Astrocyte (in vitro differentiated cells and primary cell): ENCODE results near the gene OR5M11. TPM values are rescaled to one million over a fixed set of nuclear protein-coding genes. Genes with fewer than 3 reads are reported as not detected.

Experiments
- DNase-seq: peaks from one replicate; pipeline ENCODE4 v3.0.0-alpha.2; 2010; ENCODE audit warnings: low read depth
- FAIRE-seq: peaks from 2 replicates; lab custom pipeline; 2011; peaks lifted over from hg19 to GRCh38; lab: Jason Lieb, UNC
- H2AFZ ChIP-seq: 2 replicates; pipeline ENCODE4 v1.6.0; 2012; ENCODE audit warnings: low read depth, low read length, inconsistent platforms
- H3K27ac ChIP-seq: 2 replicates; pipeline ENCODE4 v1.5.1; 2011; ENCODE audit warnings: low read depth, low read length, inconsistent platforms
- H3K27me3 ChIP-seq: 2 replicates; pipeline ENCODE4 v1.6.0; 2011; ENCODE audit warnings: low read length, inconsistent platforms; ENCODE audit not compliant: insufficient read depth
- H3K36me3 ChIP-seq: 2 replicates; pipeline ENCODE4 v1.5.1; 2011; ENCODE audit warnings: low read length, inconsistent platforms; ENCODE audit not compliant: insufficient read depth
- H3K4me1 ChIP-seq: 2 replicates; pipeline ENCODE4 v1.5.1; 2011; ENCODE audit warnings: low read length, inconsistent platforms; ENCODE audit not compliant: insufficient read depth
- H3K4me2 ChIP-seq: 2 replicates; pipeline ENCODE4 v1.6.0; 2012; ENCODE audit warnings: low read length, inconsistent platforms
- H3K4me3 ChIP-seq: 2 replicates; pipeline ENCODE4 v1.5.1; 2011; ENCODE audit warnings: low read depth, mild to moderate bottlenecking, low read length, inconsistent platforms; ENCODE audit not compliant: insufficient read depth
- H3K79me2 ChIP-seq: 2 replicates; pipeline ENCODE4 v1.6.0; 2012; ENCODE audit warnings: mild to moderate bottlenecking, low read length, inconsistent platforms; ENCODE audit not compliant: insufficient read depth
- H3K9ac ChIP-seq: 2 replicates; pipeline ENCODE4 v1.6.0; 2012; ENCODE audit warnings: mild to moderate bottlenecking, low read length, inconsistent platforms
- H3K9me3 ChIP-seq: 2 replicates; pipeline ENCODE4 v1.5.1; 2012; ENCODE audit warnings: low read depth, mild to moderate bottlenecking, low read length, inconsistent platforms; ENCODE audit not compliant: insufficient read depth
- H4K20me1 ChIP-seq: 2 replicates; pipeline ENCODE4 v1.6.0; 2012; ENCODE audit warnings: low read length, inconsistent platforms; ENCODE audit not compliant: insufficient read depth
- H3K27ac Mint-ChIP-seq: one replicate; pipeline ENCODE4 v1.8.0; 2021; ENCODE audit warnings: mild to moderate bottlenecking, mixed read lengths; ENCODE audit not compliant: unreplicated experiment
- H3K27me3 Mint-ChIP-seq: one replicate; pipeline ENCODE4 v1.8.0; 2021; ENCODE audit warnings: low read depth, mixed read lengths; ENCODE audit not compliant: unreplicated experiment
- H3K36me3 Mint-ChIP-seq: one replicate; pipeline ENCODE4 v1.8.0; 2021; ENCODE audit warnings: low read depth, mixed read lengths; ENCODE audit not compliant: unreplicated experiment
- H3K4me1 Mint-ChIP-seq: one replicate; pipeline ENCODE4 v1.8.0; 2021; ENCODE audit warnings: low read depth, mixed read lengths; ENCODE audit not compliant: unreplicated experiment
- H3K4me3 Mint-ChIP-seq: one replicate; pipeline ENCODE4 v1.8.0; 2021; ENCODE audit warnings: mild to moderate bottlenecking, moderate library complexity, mixed read lengths; ENCODE audit not compliant: unreplicated experiment
- H3K9me3 Mint-ChIP-seq: one replicate; pipeline ENCODE4 v1.8.0; 2021; ENCODE audit warnings: mild to moderate bottlenecking, mixed read lengths; ENCODE audit not compliant: unreplicated experiment
- EZH2 ChIP-seq: IDR thresholded peaks from 2 replicates; pipeline ENCODE4 v1.6.1; 2012; ENCODE audit warnings: mild to moderate bottlenecking, low read length, inconsistent platforms; ENCODE audit not compliant: insufficient read depth
- total RNA-seq: library from RNA; stranded (reverse); gene quantifications from 2 replicates; pipeline ENCODE4 v1.2.1, GENCODE V29; 2021
- TF ChIP-seq, protein P1 (sequence below): IDR thresholded peaks from 2 replicates; pipeline ENCODE4 v1.5.1; 2011; ENCODE audit warnings: low read depth, mild to moderate bottlenecking, inconsistent platforms, low read length, moderate library complexity; ENCODE audit not compliant: insufficient read depth

Gene OR5M11
- total RNA-seq, 1 donor from 2014 or later: not detected

GRCh38 chr11:56543739-56544138 lies 682 bp upstream of the OR5M11 start:
- Mint-ChIP-seq H3K4me3 (no peak overlapping the region), H3K36me3 (no peaks in the 10 kb centered on the region), H3K27ac (no peak overlapping the region), H3K9me3 (no peaks in the 10 kb centered on the region), H3K4me1 (no peaks in the 10 kb centered on the region), H3K27me3 (no peaks in the 10 kb centered on the region)
- no peaks in the 10 kb centered on the region for H3K27me3 ChIP-seq
- H3K4me1 ChIP-seq: no peaks in the 10 kb centered on the region
- no peak overlapping the region for H3K27ac ChIP-seq
- no peaks in the 10 kb centered on the region for H3K79me2 ChIP-seq
- H3K9ac ChIP-seq: no peak overlapping the region
- no peak overlapping the region for H2AFZ ChIP-seq
- H3K4me3 ChIP-seq: no peak overlapping the region
- TF ChIP-seq EZH2: no peak
- TF ChIP-seq, protein P1, sequence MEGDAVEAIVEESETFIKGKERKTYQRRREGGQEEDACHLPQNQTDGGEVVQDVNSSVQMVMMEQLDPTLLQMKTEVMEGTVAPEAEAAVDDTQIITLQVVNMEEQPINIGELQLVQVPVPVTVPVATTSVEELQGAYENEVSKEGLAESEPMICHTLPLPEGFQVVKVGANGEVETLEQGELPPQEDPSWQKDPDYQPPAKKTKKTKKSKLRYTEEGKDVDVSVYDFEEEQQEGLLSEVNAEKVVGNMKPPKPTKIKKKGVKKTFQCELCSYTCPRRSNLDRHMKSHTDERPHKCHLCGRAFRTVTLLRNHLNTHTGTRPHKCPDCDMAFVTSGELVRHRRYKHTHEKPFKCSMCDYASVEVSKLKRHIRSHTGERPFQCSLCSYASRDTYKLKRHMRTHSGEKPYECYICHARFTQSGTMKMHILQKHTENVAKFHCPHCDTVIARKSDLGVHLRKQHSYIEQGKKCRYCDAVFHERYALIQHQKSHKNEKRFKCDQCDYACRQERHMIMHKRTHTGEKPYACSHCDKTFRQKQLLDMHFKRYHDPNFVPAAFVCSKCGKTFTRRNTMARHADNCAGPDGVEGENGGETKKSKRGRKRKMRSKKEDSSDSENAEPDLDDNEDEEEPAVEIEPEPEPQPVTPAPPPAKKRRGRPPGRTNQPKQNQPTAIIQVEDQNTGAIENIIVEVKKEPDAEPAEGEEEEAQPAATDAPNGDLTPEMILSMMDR: no peak
- no peaks in the 10 kb centered on the region for H4K20me1 ChIP-seq
- FAIRE-seq: no peak
- peaks cover 6% of the 10 kb centered on the region for H3K9me3 ChIP-seq
- H3K36me3 ChIP-seq: no peaks in the 10 kb centered on the region
- H3K4me2 ChIP-seq: no peak overlapping the region
- DNase-seq: no peak

DNA sequence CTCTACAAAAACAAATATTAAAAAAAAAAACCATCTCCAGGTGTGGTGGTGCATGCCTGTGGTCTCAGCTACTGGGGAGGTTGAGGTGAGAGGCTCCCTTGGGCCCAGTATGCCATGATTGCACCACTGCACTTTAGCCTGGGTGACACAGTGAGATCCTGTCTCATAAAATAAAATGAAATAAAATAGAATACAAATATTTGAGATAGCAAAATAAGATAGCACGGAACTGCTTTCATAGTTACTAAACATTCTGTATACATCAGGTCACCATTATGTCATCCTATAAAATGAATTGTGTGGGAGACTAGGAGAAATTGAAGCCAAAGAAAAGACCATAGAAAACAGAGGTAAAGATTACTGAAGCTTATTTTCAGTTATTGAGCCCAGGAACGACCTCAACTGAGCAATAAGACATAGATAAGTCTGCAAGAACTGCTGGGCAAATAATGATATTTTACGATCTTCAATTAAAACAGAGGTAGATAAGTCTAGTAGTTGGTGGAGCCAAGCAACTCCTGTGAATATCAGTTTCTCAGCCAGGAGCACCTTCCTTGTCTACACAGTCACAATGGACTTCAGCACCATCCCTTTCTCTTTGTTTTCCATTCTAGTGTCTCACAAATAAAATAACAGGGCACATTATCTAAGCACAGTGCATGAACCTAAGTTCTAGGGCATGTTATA lies 9.9 kb downstream of the OR5M11 start:
- no peak for DNase-seq
- Mint-ChIP-seq H3K4me3 (no peak overlapping the region), H3K9me3 (no peaks in the 10 kb centered on the region), H3K27me3 (no peaks in the 10 kb centered on the region), H3K27ac (no peak overlapping the region), H3K4me1 (no peaks in the 10 kb centered on the region), H3K36me3 (no peaks in the 10 kb centered on the region)
- no peaks in the 10 kb centered on the region for H3K4me1 ChIP-seq
- no peak for FAIRE-seq
- TF ChIP-seq, protein P1: no peak
- TF ChIP-seq EZH2: no peak
- no peak overlapping the region for H3K27ac ChIP-seq
- no peak overlapping the region for H3K9ac ChIP-seq
- H2AFZ ChIP-seq: no peak overlapping the region
- H4K20me1 ChIP-seq: no peaks in the 10 kb centered on the region
- no peaks in the 10 kb centered on the region for H3K79me2 ChIP-seq
- H3K27me3 ChIP-seq: no peaks in the 10 kb centered on the region
- no peaks in the 10 kb centered on the region for H3K36me3 ChIP-seq
- H3K4me3 ChIP-seq: no peak overlapping the region
- no peaks in the 10 kb centered on the region for H3K9me3 ChIP-seq
- H3K4me2 ChIP-seq: no peak overlapping the region

GRCh38 chr11:56531856-56532255 lies 11.2 kb downstream of the OR5M11 start:
- Histone ChIP-seq H4K20me1 (no peaks in the 10 kb centered on the region), H3K79me2 (no peaks in the 10 kb centered on the region), H3K27me3 (no peaks in the 10 kb centered on the region), H3K4me1 (no peaks in the 10 kb centered on the region), H3K9ac (no peak overlapping the region), H2AFZ (no peak overlapping the region), H3K4me3 (no peak overlapping the region), H3K4me2 (no peak overlapping the region), H3K9me3 (no peaks in the 10 kb centered on the region), H3K27ac (no peak overlapping the region), H3K36me3 (no peaks in the 10 kb centered on the region)
- H3K4me1 Mint-ChIP-seq: no peaks in the 10 kb centered on the region
- FAIRE-seq (no peak), DNase-seq (no peak)
- H3K27ac Mint-ChIP-seq: no peak overlapping the region
- no peaks in the 10 kb centered on the region for H3K27me3 Mint-ChIP-seq
- no peak overlapping the region for H3K4me3 Mint-ChIP-seq
- H3K9me3 Mint-ChIP-seq: no peaks in the 10 kb centered on the region
- TF ChIP-seq, protein P1: no peak
- TF ChIP-seq EZH2: no peak
- no peaks in the 10 kb centered on the region for H3K36me3 Mint-ChIP-seq
